Neural progenitor cell (in vitro differentiated cells): Measurements from ENCODE around the gene MGLL. TPM values are rescaled to one million over a fixed set of nuclear protein-coding genes. Genes with fewer than 3 reads are reported as not detected.
"Not testable (repeated sequence)": the region's sequence is repeated elsewhere in the genome, so short reads cannot be mapped to it uniquely, and the experiment has no call there.

Source experiments
- DNase-seq: peaks from one replicate; pipeline ENCODE4 v3.0.0-alpha.2; 2016; ENCODE audit warnings: low spot score
- H2AFZ ChIP-seq: fragments of 200-600 bp; sonication (generic); replicated peaks from 2 replicates; pipeline ENCODE4 v1.6.1; 2016; ENCODE audit warnings: antibody characterized with exemption
- H3F3A ChIP-seq: fragments of 200-600 bp; sonication (generic); 2 replicates; pipeline ENCODE4 v1.6.1; 2016; ENCODE audit warnings: antibody characterized with exemption, low read depth
- H3K27ac ChIP-seq: fragments of 200-600 bp; sonication (generic); 2 replicates; pipeline ENCODE4 v1.5.1; 2016; ENCODE audit warnings: mild to moderate bottlenecking
- H3K27me3 ChIP-seq: fragments of 200-600 bp; sonication (generic); 2 replicates; pipeline ENCODE4 v1.6.1; 2016; ENCODE audit warnings: mild to moderate bottlenecking, moderate library complexity
- H3K36me3 ChIP-seq: fragments of 200-600 bp; sonication (generic); 2 replicates; pipeline ENCODE4 v1.5.1; 2016
- H3K4me1 ChIP-seq: fragments of 200-600 bp; sonication (generic); 2 replicates; pipeline ENCODE4 v1.6.1; 2016; ENCODE audit warnings: mixed run types
- H3K4me2 ChIP-seq: fragments of 200-600 bp; sonication (generic); 2 replicates; pipeline ENCODE4 v1.6.1; 2016
- H3K4me3 ChIP-seq: fragments of 200-600 bp; sonication (generic); 2 replicates; pipeline ENCODE4 v1.5.1; 2016
- H3K79me2 ChIP-seq: fragments of 200-600 bp; sonication (generic); 2 replicates; pipeline ENCODE4 v1.6.1; 2016; ENCODE audit warnings: low read depth
- H3K9ac ChIP-seq: fragments of 200-600 bp; sonication (generic); 2 replicates; pipeline ENCODE4 v1.6.1; 2016
- H3K9me3 ChIP-seq: fragments of 200-600 bp; sonication (generic); 2 replicates; pipeline ENCODE4 v1.5.1; 2016; ENCODE audit warnings: low read depth
- H4K20me1 ChIP-seq: fragments of 200-600 bp; sonication (generic); 2 replicates; pipeline ENCODE4 v1.6.1; 2016; ENCODE audit warnings: low read depth
- H3K27ac Mint-ChIP-seq: 3 replicates; pipeline ENCODE4 v1.8.0; 2021; ENCODE audit warnings: mixed read lengths
- H3K27me3 Mint-ChIP-seq: 2 replicates; pipeline ENCODE4 v1.8.0; 2022; ENCODE audit warnings: low read depth, mild to moderate bottlenecking, inconsistent platforms, moderate library complexity, mixed read lengths; ENCODE audit not compliant: insufficient read depth
- H3K36me3 Mint-ChIP-seq: 3 replicates; pipeline ENCODE4 v1.8.0; 2021; ENCODE audit warnings: mixed read lengths
- H3K4me1 Mint-ChIP-seq: 3 replicates; pipeline ENCODE4 v1.8.0; 2021; ENCODE audit warnings: mixed read lengths
- H3K4me3 Mint-ChIP-seq: 3 replicates; pipeline ENCODE4 v1.8.0; 2021; ENCODE audit warnings: mild to moderate bottlenecking, moderate library complexity, mixed read lengths
- H3K9me3 Mint-ChIP-seq: 3 replicates; pipeline ENCODE4 v1.8.0; 2020; ENCODE audit warnings: mixed read lengths
- EZH2 ChIP-seq: fragments of 200-600 bp; sonication (generic); IDR thresholded peaks from 2 replicates; pipeline ENCODE4 v1.6.1; 2017; ENCODE audit warnings: antibody characterized with exemption, mild to moderate bottlenecking, moderate library complexity
- EZH2phosphoT487 ChIP-seq: fragments of 200-600 bp; sonication (generic); IDR thresholded peaks from 2 replicates; pipeline ENCODE4 v1.6.1; 2017; ENCODE audit warnings: antibody characterized with exemption
- total RNA-seq: library from RNA; depleted of rRNA; stranded (reverse); fragments of >200 nt; gene quantifications from 2 replicates; pipeline ENCODE4 v1.2.3, GENCODE V29; 2015; ENCODE audit warnings: low replicate concordance
- TF ChIP-seq, protein P1 (sequence below): fragments of 200-600 bp; sonication (generic); IDR thresholded peaks from 2 replicates; pipeline ENCODE4 v1.5.1; 2017; ENCODE audit warnings: antibody characterized with exemption, mild to moderate bottlenecking

The MGLL gene
- total RNA-seq, 1 donor from 2014 or later = 0.15 TPM

DNA sequence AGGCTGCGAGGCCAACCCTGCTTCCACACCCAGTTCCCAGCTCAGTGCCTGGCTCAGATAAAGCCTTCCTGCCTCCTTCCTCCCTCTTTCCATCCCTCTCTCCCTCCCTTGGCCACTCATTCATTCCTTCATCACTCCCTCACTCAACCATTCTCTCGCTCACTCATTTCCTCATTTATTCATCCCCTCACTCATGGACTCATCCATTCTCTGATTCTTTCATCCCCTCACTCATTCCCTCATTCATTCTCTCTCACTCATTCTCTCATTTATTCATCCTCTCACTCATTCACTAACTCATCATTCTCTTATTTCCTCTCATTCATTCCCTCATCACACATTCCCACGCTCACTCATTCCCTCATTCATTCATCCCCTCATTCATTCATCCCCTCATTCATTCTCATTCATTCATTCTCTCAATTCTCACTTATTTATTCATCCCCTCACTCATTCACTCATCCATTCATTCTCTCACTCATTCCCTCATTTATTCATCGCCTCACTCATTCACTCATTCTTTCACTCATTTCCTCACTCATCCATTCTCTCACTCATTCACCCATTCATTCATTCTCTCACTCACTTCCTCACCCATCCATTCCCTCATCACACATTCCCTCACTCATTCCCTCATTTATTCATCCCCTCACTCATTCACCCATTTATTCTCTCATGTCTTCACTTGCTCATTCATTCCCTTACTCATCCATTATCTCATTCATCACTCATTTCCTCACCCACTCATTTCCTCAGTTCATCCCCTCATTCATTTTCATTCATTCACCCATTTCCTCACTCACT lies 136.4 kb downstream of the MGLL start:
- Histone ChIP-seq H3K4me1 (peaks cover 28% of the 10 kb centered on the region), H3K9me3 (no peaks in the 10 kb centered on the region), H3K27ac (no peak overlapping the region), H3K4me2 (no peak overlapping the region), H3K27me3 (no peaks in the 10 kb centered on the region), H3K9ac (no peak overlapping the region), H3F3A (peaks cover 16% of the 10 kb centered on the region), H3K4me3 (no peak overlapping the region), H3K36me3 (no peaks in the 10 kb centered on the region), H2AFZ (no peak overlapping the region), H3K79me2 (no peaks in the 10 kb centered on the region), H4K20me1 (no peaks in the 10 kb centered on the region)
- Mint-ChIP-seq H3K4me1 (peaks cover 14% of the 10 kb centered on the region), H3K27ac (no peak overlapping the region), H3K4me3 (no peak overlapping the region), H3K36me3 (no peaks in the 10 kb centered on the region), H3K9me3 (no peaks in the 10 kb centered on the region), H3K27me3 (peaks cover 7% of the 10 kb centered on the region)
- TF ChIP-seq, protein P1, sequence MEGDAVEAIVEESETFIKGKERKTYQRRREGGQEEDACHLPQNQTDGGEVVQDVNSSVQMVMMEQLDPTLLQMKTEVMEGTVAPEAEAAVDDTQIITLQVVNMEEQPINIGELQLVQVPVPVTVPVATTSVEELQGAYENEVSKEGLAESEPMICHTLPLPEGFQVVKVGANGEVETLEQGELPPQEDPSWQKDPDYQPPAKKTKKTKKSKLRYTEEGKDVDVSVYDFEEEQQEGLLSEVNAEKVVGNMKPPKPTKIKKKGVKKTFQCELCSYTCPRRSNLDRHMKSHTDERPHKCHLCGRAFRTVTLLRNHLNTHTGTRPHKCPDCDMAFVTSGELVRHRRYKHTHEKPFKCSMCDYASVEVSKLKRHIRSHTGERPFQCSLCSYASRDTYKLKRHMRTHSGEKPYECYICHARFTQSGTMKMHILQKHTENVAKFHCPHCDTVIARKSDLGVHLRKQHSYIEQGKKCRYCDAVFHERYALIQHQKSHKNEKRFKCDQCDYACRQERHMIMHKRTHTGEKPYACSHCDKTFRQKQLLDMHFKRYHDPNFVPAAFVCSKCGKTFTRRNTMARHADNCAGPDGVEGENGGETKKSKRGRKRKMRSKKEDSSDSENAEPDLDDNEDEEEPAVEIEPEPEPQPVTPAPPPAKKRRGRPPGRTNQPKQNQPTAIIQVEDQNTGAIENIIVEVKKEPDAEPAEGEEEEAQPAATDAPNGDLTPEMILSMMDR = no peak
- no peak for TF ChIP-seq EZH2phosphoT487
- TF ChIP-seq EZH2 = no peak
- no peak for DNase-seq

DNA sequence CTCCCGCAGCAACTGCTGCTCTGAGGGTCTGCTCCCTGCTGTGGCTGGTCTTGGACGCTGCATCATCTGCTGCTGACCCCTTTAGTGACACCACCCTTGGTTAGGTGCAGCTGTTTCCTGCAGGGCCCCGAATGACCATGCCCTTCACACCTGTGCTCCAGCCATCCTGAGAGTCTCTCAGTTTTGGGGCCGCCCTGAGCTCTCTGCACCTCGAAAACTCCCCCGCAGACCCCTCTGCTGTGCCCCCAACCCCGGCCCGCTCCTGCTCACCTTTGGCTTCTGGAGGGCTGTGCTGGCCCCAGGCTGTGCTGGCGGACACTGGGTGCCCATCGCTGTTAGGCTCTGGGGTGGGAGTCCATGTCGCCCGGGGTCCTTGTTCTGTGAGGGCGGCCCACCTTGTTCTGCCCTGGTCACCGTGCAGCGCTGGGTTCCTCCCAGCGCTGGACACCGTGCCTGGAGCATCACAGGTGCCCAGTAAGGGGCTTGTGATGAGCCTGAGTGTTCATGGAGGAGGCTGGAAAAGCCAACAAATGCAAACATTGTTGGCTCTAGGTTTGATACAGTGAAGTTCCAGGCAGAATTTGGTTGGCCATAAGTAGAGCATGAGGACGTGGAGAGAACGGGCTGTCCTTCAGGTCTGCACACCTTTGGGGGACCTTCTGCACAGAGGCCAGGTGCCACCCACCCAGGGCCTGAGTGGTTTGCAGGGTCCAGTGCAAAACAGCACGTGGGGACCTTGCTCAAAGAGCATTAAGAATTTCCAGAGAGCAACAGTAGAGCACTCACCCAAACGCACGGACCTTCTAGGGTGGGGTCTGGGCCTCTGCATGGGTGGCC lies 137.2 kb downstream of the MGLL start:
- Histone ChIP-seq H3K36me3 (no peaks in the 10 kb centered on the region), H3K4me1 (peaks cover 21% of the 10 kb centered on the region), H3K79me2 (no peaks in the 10 kb centered on the region), H3F3A (peaks cover 16% of the 10 kb centered on the region), H3K27me3 (no peaks in the 10 kb centered on the region), H3K4me3 (no peak overlapping the region), H3K4me2 (no peak overlapping the region), H4K20me1 (no peaks in the 10 kb centered on the region), H3K9ac (no peak overlapping the region), H2AFZ (no peak overlapping the region), H3K27ac (no peak overlapping the region), H3K9me3 (no peaks in the 10 kb centered on the region)
- H3K27me3 Mint-ChIP-seq = peaks cover 7% of the 10 kb centered on the region
- no peak for DNase-seq
- H3K4me3 Mint-ChIP-seq = no peak overlapping the region
- TF ChIP-seq EZH2 = no peak
- TF ChIP-seq, protein P1 = no peak
- peaks cover 12% of the 10 kb centered on the region for H3K4me1 Mint-ChIP-seq
- H3K36me3 Mint-ChIP-seq = no peaks in the 10 kb centered on the region
- no peak overlapping the region for H3K27ac Mint-ChIP-seq
- H3K9me3 Mint-ChIP-seq = no peaks in the 10 kb centered on the region

DNA sequence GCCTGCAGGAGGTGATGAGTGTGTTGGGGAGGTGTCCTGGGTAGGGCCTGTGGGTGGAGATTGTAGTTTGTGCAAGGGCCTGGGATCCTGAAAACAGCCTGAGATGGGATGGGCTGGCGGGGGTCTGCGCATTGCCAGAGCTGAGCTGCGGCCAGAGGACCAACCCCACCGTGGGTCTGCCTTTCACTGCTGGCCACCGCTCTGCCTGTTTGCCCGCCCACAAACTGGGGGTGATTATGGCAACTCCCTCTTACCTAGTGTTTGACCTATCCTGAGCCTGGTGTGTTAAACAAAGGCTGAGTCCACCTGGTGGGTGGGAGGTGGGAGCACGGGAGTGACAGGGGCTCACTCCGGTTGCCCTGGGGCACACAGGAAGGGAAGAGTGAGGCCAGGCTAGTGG lies 139.8 kb downstream of the MGLL start:
- Histone ChIP-seq H4K20me1 (no peaks in the 10 kb centered on the region), H3K27me3 (no peaks in the 10 kb centered on the region), H3F3A (peaks cover 8% of the 10 kb centered on the region), H3K4me3 (no peak overlapping the region), H3K9me3 (no peaks in the 10 kb centered on the region), H3K27ac (no peak overlapping the region), H3K4me1 (no peaks in the 10 kb centered on the region), H3K4me2 (no peak overlapping the region), H3K79me2 (no peaks in the 10 kb centered on the region), H3K36me3 (no peaks in the 10 kb centered on the region), H3K9ac (no peak overlapping the region), H2AFZ (no peak overlapping the region)
- Mint-ChIP-seq H3K27ac (no peak overlapping the region), H3K27me3 (peaks cover 4% of the 10 kb centered on the region), H3K4me1 (peaks cover 4% of the 10 kb centered on the region), H3K9me3 (no peaks in the 10 kb centered on the region), H3K4me3 (no peak overlapping the region), H3K36me3 (no peaks in the 10 kb centered on the region)
- no peak for TF ChIP-seq EZH2
- TF ChIP-seq EZH2phosphoT487 = no peak
- TF ChIP-seq, protein P1 = no peak
- no peak for DNase-seq

DNA sequence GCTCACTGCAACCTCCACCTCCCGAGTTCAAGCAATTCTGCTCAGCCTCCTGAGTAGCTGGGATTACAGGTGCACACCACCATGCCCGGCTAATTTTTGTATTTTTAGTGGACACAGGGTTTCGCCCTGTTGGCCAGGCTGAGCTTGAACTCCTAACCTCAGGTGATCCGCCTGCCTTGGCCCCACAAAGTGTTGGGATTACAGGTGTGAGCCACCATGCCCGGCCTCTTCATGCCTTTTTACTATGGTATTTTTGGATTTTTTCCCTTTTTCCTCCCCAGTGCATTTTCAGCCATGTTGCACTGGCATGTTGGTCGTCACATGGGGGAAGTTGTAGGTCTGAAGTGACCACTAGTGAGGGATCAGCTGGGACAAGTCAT lies 140.2 kb downstream of the MGLL start:
- not testable (repeated sequence) for H3K27me3 ChIP-seq, H3K9me3 Mint-ChIP-seq, DNase-seq, H3K36me3 ChIP-seq, H3K4me2 ChIP-seq, H3K4me3 Mint-ChIP-seq, H3K4me1 ChIP-seq, H4K20me1 ChIP-seq, H3K27me3 Mint-ChIP-seq, H3K36me3 Mint-ChIP-seq, H3K9ac ChIP-seq, H3K4me1 Mint-ChIP-seq, H3F3A ChIP-seq, H3K79me2 ChIP-seq, H3K27ac Mint-ChIP-seq, H2AFZ ChIP-seq, H3K4me3 ChIP-seq, H3K27ac ChIP-seq, H3K9me3 ChIP-seq
